CD4-positive, alpha-beta memory T cell (primary cell): ENCODE measurements around the gene SIL1. TPM values are rescaled to one million over a fixed set of nuclear protein-coding genes. Genes with fewer than 3 reads are reported as not detected.

Experiments used
- CTCF ChIA-PET: fragments of 350-600 bp; sonication (Branson Sonifier 250); formaldehyde crosslinking; loops from one replicate; lab custom pipeline; 2021; ENCODE audit warnings: inconsistent platforms; ENCODE audit not compliant: partially characterized antibody; lab: Charles Lee
- POLR2A ChIA-PET: fragments of 350-600 bp; sonication (Branson Sonifier 250); formaldehyde crosslinking; loops from one replicate; lab custom pipeline; 2021; ENCODE audit not compliant: partially characterized antibody; lab: Charles Lee
- DNase-seq, 5 donors: peaks; one replicate each; pipeline versions ENCODE4 v3.0.0 to v3.0.0-alpha.2; 2020 to 2022; ENCODE audit warnings: mixed read lengths in 1 of 5
- H3K27ac ChIP-seq: one replicate; pipeline ENCODE4 v1.7.0; 2013; ENCODE audit warnings: low read depth, low read length
- H3K27me3 ChIP-seq: 2 replicates; pipeline ENCODE4 v1.7.0; 2013; ENCODE audit warnings: mild to moderate bottlenecking, low read length, moderate library complexity; ENCODE audit not compliant: insufficient read depth
- H3K36me3 ChIP-seq: 2 replicates; pipeline ENCODE4 v1.7.0; 2013; ENCODE audit warnings: mild to moderate bottlenecking, low read length, moderate library complexity; ENCODE audit not compliant: insufficient read depth
- H3K4me1 ChIP-seq: 2 replicates; pipeline ENCODE4 v1.7.0; 2013; ENCODE audit warnings: mild to moderate bottlenecking, low read length, moderate library complexity; ENCODE audit not compliant: insufficient read depth
- H3K4me3 ChIP-seq, 2 donors: one replicate each; pipeline ENCODE4 v1.7.0; 2013; ENCODE audit warnings: low read length in 2 of 2, mild to moderate bottlenecking in 1 of 2
- H3K9me3 ChIP-seq, 2 donors: one replicate each; pipeline ENCODE4 v1.7.0; 2013; ENCODE audit warnings: low read length in 2 of 2, control low read depth in 1 of 2; ENCODE audit not compliant: control insufficient read depth in 1 of 2
- H3K27ac Mint-ChIP-seq, 7 donors: one replicate each; pipeline ENCODE4 v1.8.0; 2020 to 2021; ENCODE audit warnings: mixed read lengths in 7 of 7, mild to moderate bottlenecking in 6 of 7, inconsistent platforms in 3 of 7, moderate library complexity in 3 of 7
- H3K27me3 Mint-ChIP-seq, 2 donors: one replicate each; pipeline ENCODE4 v1.8.0; 2020 to 2021; ENCODE audit warnings: mixed read lengths in 2 of 2
- H3K36me3 Mint-ChIP-seq, 2 donors: one replicate each; pipeline ENCODE4 v1.8.0; 2020 to 2021; ENCODE audit warnings: mixed read lengths in 2 of 2, inconsistent platforms in 1 of 2, mild to moderate bottlenecking in 1 of 2
- H3K4me1 Mint-ChIP-seq, 4 donors: one replicate each; pipeline ENCODE4 v1.8.0; 2020 to 2021; ENCODE audit warnings: mixed read lengths in 4 of 4, mild to moderate bottlenecking in 1 of 4
- H3K4me3 Mint-ChIP-seq, 8 donors: one replicate each; pipeline ENCODE4 v1.8.0; 2020 to 2021; ENCODE audit warnings: mixed read lengths in 8 of 8, mild to moderate bottlenecking in 7 of 8, moderate library complexity in 6 of 8, inconsistent platforms in 3 of 8
- H3K9me3 Mint-ChIP-seq, 8 donors: one replicate each; pipeline ENCODE4 v1.8.0; 2020 to 2021; ENCODE audit warnings: mixed read lengths in 8 of 8, mild to moderate bottlenecking in 5 of 8, inconsistent platforms in 3 of 8, moderate library complexity in 1 of 8
- intact Hi-C: fragments of 100-400 bp; cut with micrococcal nuclease; formaldehyde crosslinking; loops from one replicate; pipeline ENCODE4 v1.15.1; 2023
- polyA plus RNA-seq, 2 donors: library from polyadenylated mRNA; unstranded; fragments of 300-500 nt; fragmentation: Illumina TruSeq; gene quantifications; one replicate each; pipeline ENCODE4 v1.2.3, GENCODE V29; 2021
- total RNA-seq, 2 experiments: library from RNA; stranded (reverse); gene quantifications; one replicate each; pipeline ENCODE4 v1.2.3, GENCODE V29; 2021

The SIL1 gene
- total and polyA plus RNA-seq, 4 experiments from 2014 or later, result 12.2 to 16.7 (median 14.4) TPM

DNA sequence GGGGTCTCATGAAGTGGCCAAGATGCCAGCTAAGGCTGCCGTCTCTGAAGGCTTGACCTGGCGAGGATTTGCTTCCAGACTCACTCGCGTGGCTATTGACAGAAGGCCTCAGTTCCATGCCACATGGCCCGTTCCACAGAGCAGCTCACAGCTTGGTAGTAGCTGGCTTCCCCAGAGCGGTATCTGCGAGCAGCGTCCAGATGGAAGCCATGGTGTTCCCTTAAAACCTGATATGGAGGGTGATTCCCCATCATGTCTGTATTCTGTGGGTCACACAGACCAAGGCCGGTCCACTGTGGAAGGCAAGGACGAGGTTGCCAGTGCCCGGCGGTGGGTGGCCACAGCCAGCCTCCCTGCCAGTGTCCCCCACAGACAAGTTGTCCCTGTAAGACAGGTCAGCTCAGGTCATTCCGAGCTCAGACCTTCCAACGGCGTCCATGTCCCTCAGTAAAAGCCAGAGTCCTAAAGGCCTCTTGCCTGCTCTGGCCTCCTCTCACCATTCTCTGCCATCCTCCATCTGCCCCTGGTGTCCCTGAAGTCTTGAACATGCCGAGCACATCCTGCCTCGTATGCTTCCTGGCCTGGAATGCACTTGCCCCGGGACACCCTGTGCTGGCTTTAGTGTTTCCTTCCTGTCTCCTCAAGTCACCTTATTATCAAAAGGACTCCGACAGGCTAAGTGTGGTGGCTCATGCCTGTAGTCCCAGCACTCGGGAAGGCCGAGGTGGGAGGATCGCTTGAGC is 261.8 kb downstream of the SIL1 start:
- Histone ChIP-seq H3K9me3 (no peaks in the 10 kb centered on the region), H3K36me3 (peaks cover 16% of the 10 kb centered on the region), H3K27me3 (no peaks in the 10 kb centered on the region), H3K4me1 (no peaks in the 10 kb centered on the region), H3K4me3 (no peak overlapping the region), H3K27ac (no peak overlapping the region)
- Mint-ChIP-seq H3K4me3 (no peak overlapping the region), H3K27me3 (no peaks in the 10 kb centered on the region), H3K27ac (no peak overlapping the region), H3K36me3 (peaks cover 10 to 12% of the 10 kb centered on the region in 2 donors), H3K4me1 (peaks cover 3 to 9% (median 6%) of the 10 kb centered on the region in 4 donors), H3K9me3 (peaks cover 0 to 2% (median 0%) of the 10 kb centered on the region in 8 donors)
- ChIA-PET CTCF (no interaction called here), POLR2A (no interaction called here)
- no peak for DNase-seq
- intact Hi-C loops, result no loop called here

DNA sequence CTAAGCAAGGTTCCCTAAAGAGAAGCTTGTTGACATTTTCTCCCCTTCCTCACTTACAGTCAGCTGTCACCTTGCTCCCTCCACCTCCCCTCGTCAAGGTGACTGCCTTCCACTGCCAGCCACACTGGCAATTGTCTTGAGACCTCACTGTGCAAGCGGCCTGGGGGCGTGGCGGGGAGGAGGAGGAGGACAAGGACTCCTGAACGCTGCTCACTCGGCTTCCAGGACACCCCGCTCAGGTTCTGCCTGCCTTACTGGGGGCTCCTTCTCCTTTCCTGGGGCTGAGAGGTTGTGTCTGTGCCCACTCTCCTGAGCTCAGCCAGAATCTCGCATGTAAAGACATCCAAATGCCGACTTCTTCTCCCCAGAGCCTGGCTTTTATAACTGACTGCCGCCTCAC is 262.7 kb downstream of the SIL1 start:
- no peak for DNase-seq
- H3K4me3 ChIP-seq, result no peak overlapping the region
- H3K9me3 ChIP-seq, result no peaks in the 10 kb centered on the region
- peaks cover 0 to under 1% (median 0%) of the 10 kb centered on the region in 4 donors for H3K4me1 Mint-ChIP-seq
- H3K27ac Mint-ChIP-seq, result peak overlapping the region in 1 of 7 donors; percentile 42
- H3K27me3 Mint-ChIP-seq, result no peaks in the 10 kb centered on the region
- H3K36me3 ChIP-seq, result peaks cover 22% of the 10 kb centered on the region
- H3K36me3 Mint-ChIP-seq, result peaks cover 14 to 17% of the 10 kb centered on the region in 2 donors
- H3K27ac ChIP-seq, result no peak overlapping the region
- no peak overlapping the region for H3K4me3 Mint-ChIP-seq
- no peaks in the 10 kb centered on the region for H3K4me1 ChIP-seq
- no peaks in the 10 kb centered on the region for H3K9me3 Mint-ChIP-seq
- H3K27me3 ChIP-seq, result no peaks in the 10 kb centered on the region
- ChIA-PET POLR2A (no interaction called here), CTCF (no interaction called here)
- intact Hi-C loops, result no loop called here

DNA sequence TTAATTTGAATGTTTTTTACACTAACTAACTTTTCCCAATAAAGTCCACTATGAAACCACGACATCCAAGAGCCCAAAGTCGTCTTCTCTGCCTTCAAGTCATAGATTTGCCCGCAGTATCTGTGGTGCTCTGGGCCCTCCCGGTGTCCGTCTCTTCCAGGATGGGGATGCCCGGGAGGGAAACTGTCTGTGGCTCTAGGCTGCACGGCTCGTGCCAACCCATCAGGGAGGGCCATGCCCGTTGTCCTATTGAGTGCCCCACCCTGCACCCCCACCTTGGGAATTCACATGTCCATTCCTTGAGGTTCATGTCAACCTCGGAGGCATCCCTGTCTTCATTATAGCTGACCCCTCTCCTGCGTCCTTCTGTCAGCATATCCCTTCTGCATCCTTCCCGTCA is 263.2 kb downstream of the SIL1 start:
- no peaks in the 10 kb centered on the region for H3K9me3 Mint-ChIP-seq
- Histone ChIP-seq H3K27me3 (no peaks in the 10 kb centered on the region), H3K4me3 (no peak overlapping the region), H3K36me3 (peaks cover 22% of the 10 kb centered on the region), H3K27ac (no peak overlapping the region), H3K4me1 (no peaks in the 10 kb centered on the region), H3K9me3 (no peaks in the 10 kb centered on the region)
- no peak overlapping the region for H3K4me3 Mint-ChIP-seq
- H3K27ac Mint-ChIP-seq, result peak overlapping the region in 1 of 7 donors; percentile 42
- no peaks in the 10 kb centered on the region for H3K4me1 Mint-ChIP-seq
- CTCF ChIA-PET, result no interaction called here
- no peaks in the 10 kb centered on the region for H3K27me3 Mint-ChIP-seq
- peaks cover 14 to 21% of the 10 kb centered on the region in 2 donors for H3K36me3 Mint-ChIP-seq
- intact Hi-C loops, result no loop called here
- no peak for DNase-seq
- POLR2A ChIA-PET, result no interaction called here

DNA sequence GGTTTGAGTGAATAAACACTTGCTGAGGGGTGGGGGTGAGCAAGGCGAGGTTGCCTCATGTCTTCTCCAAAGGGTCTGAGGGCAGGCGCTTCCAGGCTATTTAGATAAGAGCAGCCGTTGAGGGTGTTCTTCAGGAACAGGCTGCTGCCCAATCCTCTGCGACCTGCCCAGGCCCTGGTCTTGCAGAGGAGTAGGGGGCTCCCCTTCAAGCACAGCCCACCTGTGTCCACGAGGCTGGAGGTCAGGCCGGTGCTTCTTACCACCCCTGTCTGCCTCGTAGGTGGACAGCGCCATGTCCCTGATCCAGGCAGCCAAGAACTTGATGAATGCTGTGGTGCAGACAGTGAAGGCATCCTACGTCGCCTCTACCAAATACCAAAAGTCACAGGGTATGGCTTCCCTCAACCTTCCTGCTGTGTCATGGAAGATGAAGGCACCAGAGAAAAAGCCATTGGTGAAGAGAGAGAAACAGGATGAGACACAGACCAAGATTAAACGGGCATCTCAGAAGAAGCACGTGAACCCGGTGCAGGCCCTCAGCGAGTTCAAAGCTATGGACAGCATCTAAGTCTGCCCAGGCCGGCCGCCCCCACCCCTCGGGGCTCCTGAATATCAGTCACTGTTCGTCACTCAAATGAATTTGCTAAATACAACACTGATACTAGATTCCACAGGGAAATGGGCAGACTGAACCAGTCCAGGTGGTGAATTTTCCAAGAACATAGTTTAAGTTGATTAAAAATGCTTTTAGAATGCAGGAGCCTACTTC is 264.5 kb downstream of the SIL1 start:
- POLR2A ChIA-PET, result no interaction called here
- no peaks in the 10 kb centered on the region for H3K27me3 ChIP-seq
- H3K27me3 Mint-ChIP-seq, result no peaks in the 10 kb centered on the region
- no peaks in the 10 kb centered on the region for H3K9me3 ChIP-seq
- DNase-seq, result no peak
- H3K4me1 Mint-ChIP-seq, result no peaks in the 10 kb centered on the region
- peak overlapping the region in 1 of 7 donors; percentile 85 for H3K27ac Mint-ChIP-seq
- H3K4me3 Mint-ChIP-seq, result peak overlapping the region in 1 of 8 donors; percentile 55
- H3K36me3 ChIP-seq, result peaks cover 22% of the 10 kb centered on the region
- H3K4me1 ChIP-seq, result no peaks in the 10 kb centered on the region
- intact Hi-C loops, result no loop called here
- H3K36me3 Mint-ChIP-seq, result peaks cover 17 to 21% of the 10 kb centered on the region in 2 donors
- no peaks in the 10 kb centered on the region for H3K9me3 Mint-ChIP-seq
- CTCF ChIA-PET, result interaction anchor here (1.3 kb wide), 1 partner anchor 108 kb away, joined by 3 read pairs; no protein-coding TSS in a partner anchor
- H3K27ac ChIP-seq, result no peak overlapping the region
- no peak overlapping the region for H3K4me3 ChIP-seq

DNA sequence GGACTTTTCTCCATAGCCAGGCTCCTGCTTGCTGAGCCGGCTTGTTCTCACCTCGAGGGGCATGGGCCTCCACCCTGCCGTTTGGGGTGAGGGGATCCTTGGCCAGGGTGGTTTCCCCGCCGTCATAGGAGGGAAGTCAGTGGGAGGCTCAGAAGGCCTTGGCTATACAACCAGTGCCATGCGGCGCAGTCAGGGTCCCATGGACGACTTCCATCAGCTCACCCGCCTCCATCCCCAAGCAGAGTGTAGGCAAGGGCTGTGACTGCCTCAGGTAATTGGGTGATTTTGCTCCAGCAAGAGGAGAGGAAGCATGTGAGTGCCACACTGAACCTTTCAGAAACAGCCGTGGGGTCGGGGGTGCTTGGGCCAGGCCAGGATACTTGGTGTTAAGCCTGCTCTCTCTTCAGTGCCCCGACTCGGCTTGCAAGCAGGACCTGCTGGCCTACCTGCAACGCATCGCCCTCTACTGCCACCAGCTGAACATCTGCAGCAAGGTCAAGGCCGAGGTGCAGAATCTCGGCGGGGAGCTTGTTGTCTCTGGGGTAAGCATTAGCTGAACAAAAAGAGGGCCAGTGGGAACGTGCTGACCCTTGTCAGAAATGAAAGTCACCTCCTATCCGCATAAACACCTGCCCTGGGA is 265.9 kb downstream of the SIL1 start:
- no peaks in the 10 kb centered on the region for H3K4me1 ChIP-seq
- no peaks in the 10 kb centered on the region for H3K27me3 ChIP-seq
- Mint-ChIP-seq H3K36me3 (peaks cover 17 to 26% of the 10 kb centered on the region in 2 donors), H3K27me3 (no peaks in the 10 kb centered on the region), H3K4me1 (no peaks in the 10 kb centered on the region), H3K4me3 (no peak overlapping the region), H3K27ac (peak overlapping the region in 2 of 7 donors; percentile 30 to 49), H3K9me3 (no peaks in the 10 kb centered on the region)
- no peak overlapping the region for H3K4me3 ChIP-seq
- peaks cover 22% of the 10 kb centered on the region for H3K36me3 ChIP-seq
- POLR2A ChIA-PET, result no interaction called here
- DNase-seq, result no peak
- CTCF ChIA-PET, result interaction anchor here (1.2 kb wide), 1 partner anchor 106 kb away, joined by 3 read pairs; no protein-coding TSS in a partner anchor
- intact Hi-C loops, result no loop called here
- H3K9me3 ChIP-seq, result no peaks in the 10 kb centered on the region
- H3K27ac ChIP-seq, result no peak overlapping the region

DNA sequence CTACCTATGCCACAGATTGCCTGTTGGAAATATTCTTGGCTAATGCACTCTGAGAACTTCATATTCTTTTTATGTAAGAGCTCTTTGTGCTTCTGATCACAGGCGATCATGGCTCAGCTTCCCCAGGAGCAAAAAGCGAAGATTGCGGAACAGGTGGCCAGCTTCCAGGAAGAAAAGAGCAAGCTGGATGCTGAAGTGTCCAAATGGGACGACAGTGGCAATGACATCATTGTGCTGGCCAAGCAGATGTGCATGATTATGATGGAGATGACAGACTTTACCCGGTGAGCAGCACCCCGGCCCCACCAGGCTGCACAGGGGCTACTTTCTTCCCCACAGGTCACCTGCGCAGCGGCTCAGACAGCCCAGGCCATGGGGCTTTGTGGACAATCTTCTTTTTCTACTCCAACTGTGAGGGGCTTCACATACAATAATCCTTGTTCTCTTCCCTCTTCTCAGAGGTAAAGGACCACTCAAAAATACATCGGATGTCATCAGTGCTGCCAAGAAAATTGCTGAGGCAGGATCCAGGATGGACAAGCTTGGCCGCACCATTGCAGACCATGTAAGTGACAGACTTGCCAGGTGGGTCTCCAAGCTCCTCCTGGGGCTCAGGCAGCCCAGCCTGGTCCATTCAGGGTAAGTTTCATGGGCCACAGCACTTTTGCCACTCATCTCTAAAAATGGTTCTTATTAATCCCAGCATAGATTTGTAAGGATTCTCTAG is 267.6 kb downstream of the SIL1 start:
- Mint-ChIP-seq H3K9me3 (no peaks in the 10 kb centered on the region), H3K36me3 (peaks cover 27 to 40% of the 10 kb centered on the region in 2 donors)
- intact Hi-C loops, result no loop called here

More for the DNA sequence above, 267.6 kb downstream of the SIL1 start:
- Mint-ChIP-seq H3K4me1 (no peaks in the 10 kb centered on the region), H3K27me3 (no peaks in the 10 kb centered on the region), H3K4me3 (no peak overlapping the region), H3K27ac (peak overlapping the region in 1 of 7 donors; percentile 3)
- Histone ChIP-seq H3K4me1 (no peaks in the 10 kb centered on the region), H3K36me3 (peaks cover 22% of the 10 kb centered on the region), H3K4me3 (no peak overlapping the region), H3K9me3 (no peaks in the 10 kb centered on the region), H3K27ac (no peak overlapping the region), H3K27me3 (no peaks in the 10 kb centered on the region)
- DNase-seq, result no peak
- CTCF ChIA-PET, result no interaction called here
- POLR2A ChIA-PET, result no interaction called here
